Gastrocnemius medialis (tissue), 4 donors: ENCODE measurements around the gene FOSL2. TPM values are rescaled to one million over a fixed set of nuclear protein-coding genes. Genes with fewer than 3 reads are reported as not detected.

ENCODE experiments used
- ATAC-seq, 2 donors: fragments of 150-250 bp; one replicate each; pipeline ENCODE4 v1.9.1; 2016
- DNase-seq, 2 donors: peaks; one replicate each; pipeline ENCODE4 v3.0.0-alpha.2; 2019
- H3K27ac ChIP-seq, 4 donors: fragments of 200-600 bp; sonication (generic); 1 replicate in 1 of 4; 2 replicates in 3 of 4; pipeline ENCODE4 v1.5.1; 2016 to 2018; ENCODE audit warnings: mild to moderate bottlenecking in 2 of 4, moderate library complexity in 1 of 4
- H3K27me3 ChIP-seq, 3 donors: fragments of 200-600 bp; sonication (generic) in 2 of 3; 1 replicate in 1 of 3; 2 replicates in 2 of 3; pipeline versions ENCODE4 v1.5.1 to v1.6.0; 2016 to 2019; ENCODE audit warnings: mild to moderate bottlenecking in 1 of 3, moderate library complexity in 1 of 3
- H3K36me3 ChIP-seq, 2 donors: fragments of 200-600 bp; sonication (generic) in 1 of 2; one replicate each; pipeline ENCODE4 v1.5.1; 2017 to 2018
- H3K4me1 ChIP-seq, 2 donors: fragments of 200-600 bp; sonication (generic) in 1 of 2; one replicate each; pipeline ENCODE4 v1.5.1; 2016 to 2017; ENCODE audit warnings: mild to moderate bottlenecking in 2 of 2
- H3K4me3 ChIP-seq, 4 donors: fragments of 200-600 bp; sonication (generic) in 3 of 4; 1 replicate in 1 of 4; 2 replicates in 3 of 4; pipeline ENCODE4 v1.5.1; 2016 to 2019; ENCODE audit warnings: mild to moderate bottlenecking in 2 of 4
- H3K9me3 ChIP-seq, 3 donors: fragments of 200-600 bp; sonication (generic) in 2 of 3; 1 replicate in 1 of 3; 2 replicates in 2 of 3; pipeline ENCODE4 v1.5.1; 2016 to 2019
- POLR2A ChIP-seq, 2 donors: fragments of 450-650 bp; IDR thresholded peaks; one replicate each; pipeline ENCODE4 v1.6.1; 2017; ENCODE audit warnings: antibody characterized with exemption in 2 of 2, mild to moderate bottlenecking in 2 of 2, moderate library complexity in 2 of 2
- in situ Hi-C, 4 donors: fragments of 200-750 bp; cut with MboI; loops; one replicate each; pipeline versions ENCODE4 v1.15.0 to v1.8.0; 2017; ENCODE audit warnings: low sequenced_read_pairs in 4 of 4
- intact Hi-C: fragments of 100-400 bp; cut with DNase I; formaldehyde crosslinking; loops from one replicate; pipeline ENCODE4 v1.15.1; 2023; ENCODE audit warnings: low total_unique reads
- total RNA-seq, 4 donors: library from RNA; depleted of rRNA; stranded (reverse); fragments of >200 nt; gene quantifications; one replicate each; pipeline versions ENCODE4 v1.1.0 to v1.2.3, GENCODE V29; 2016
- TF ChIP-seq, protein P1 (sequence below), 5 experiments: fragments of 450-650 bp in 3 of 5; fragments of 200-600 bp in 2 of 5; sonication (generic) in 2 of 5; IDR thresholded peaks in 4 of 5; conservative IDR thresholded peaks in 1 of 5; 1 replicate in 4 of 5; 2 replicates in 1 of 5; pipeline ENCODE4 v1.5.1; 2016 to 2019; ENCODE audit warnings: antibody characterized with exemption in 5 of 5, mild to moderate bottlenecking in 3 of 5, moderate library complexity in 3 of 5

The FOSL2 gene
- total RNA-seq, 4 donors from 2014 or later, result 193 to 214 (median 210) TPM

GRCh38 chr2:28348921-28349320 is 43.7 kb upstream of the FOSL2 start:
- H3K36me3 ChIP-seq, result no peaks in the 10 kb centered on the region
- H3K27ac ChIP-seq, result no peak overlapping the region
- DNase-seq, result no peak
- no peak for ATAC-seq
- intact Hi-C loops (no loop called here), in situ Hi-C loops (no loop called here)
- TF ChIP-seq, protein P1, sequence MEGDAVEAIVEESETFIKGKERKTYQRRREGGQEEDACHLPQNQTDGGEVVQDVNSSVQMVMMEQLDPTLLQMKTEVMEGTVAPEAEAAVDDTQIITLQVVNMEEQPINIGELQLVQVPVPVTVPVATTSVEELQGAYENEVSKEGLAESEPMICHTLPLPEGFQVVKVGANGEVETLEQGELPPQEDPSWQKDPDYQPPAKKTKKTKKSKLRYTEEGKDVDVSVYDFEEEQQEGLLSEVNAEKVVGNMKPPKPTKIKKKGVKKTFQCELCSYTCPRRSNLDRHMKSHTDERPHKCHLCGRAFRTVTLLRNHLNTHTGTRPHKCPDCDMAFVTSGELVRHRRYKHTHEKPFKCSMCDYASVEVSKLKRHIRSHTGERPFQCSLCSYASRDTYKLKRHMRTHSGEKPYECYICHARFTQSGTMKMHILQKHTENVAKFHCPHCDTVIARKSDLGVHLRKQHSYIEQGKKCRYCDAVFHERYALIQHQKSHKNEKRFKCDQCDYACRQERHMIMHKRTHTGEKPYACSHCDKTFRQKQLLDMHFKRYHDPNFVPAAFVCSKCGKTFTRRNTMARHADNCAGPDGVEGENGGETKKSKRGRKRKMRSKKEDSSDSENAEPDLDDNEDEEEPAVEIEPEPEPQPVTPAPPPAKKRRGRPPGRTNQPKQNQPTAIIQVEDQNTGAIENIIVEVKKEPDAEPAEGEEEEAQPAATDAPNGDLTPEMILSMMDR (IDR thresholded peaks at IDR 0.05 in 4 of 5, conservative IDR thresholded peaks at IDR 0.05 in 1 of 5), result no peak
- TF ChIP-seq POLR2A (IDR thresholded peaks at IDR 0.05), result no peak
- no peaks in the 10 kb centered on the region for H3K9me3 ChIP-seq
- peaks cover 27 to 40% of the 10 kb centered on the region in 2 donors for H3K4me1 ChIP-seq
- H3K4me3 ChIP-seq, result no peak overlapping the region
- no peaks in the 10 kb centered on the region for H3K27me3 ChIP-seq

DNA sequence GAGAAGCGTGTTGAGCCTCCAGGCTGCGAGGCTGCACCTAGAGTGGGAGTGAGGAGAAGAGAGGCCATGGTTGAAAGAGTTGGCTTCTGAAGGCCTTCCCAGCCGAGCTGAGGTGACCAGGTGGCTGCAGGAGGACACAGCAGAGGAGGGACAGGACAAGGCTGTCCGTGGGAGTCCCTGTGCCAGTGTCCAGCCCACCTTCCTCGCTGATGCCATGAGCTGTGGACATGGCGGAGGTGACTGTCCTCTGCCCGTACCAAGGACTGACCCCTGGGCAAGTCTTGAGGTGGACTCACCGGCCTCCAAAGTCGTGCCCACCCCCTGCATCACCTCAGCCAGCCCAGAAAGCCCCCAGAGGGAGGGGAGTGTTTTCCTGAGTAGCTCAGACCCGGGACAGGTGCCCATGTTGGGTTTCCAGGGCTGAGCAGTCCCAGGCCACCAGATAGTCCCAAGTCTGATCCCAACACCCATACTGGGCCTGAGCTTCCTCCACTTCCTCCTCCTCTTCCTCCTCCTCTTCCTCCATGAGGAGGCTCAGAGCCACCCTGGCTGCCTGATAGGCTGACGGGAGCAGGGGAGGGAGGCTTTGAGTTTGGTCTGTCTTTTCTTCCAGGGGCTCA is 43.0 kb upstream of the FOSL2 start:
- Histone ChIP-seq H3K27me3 (no peaks in the 10 kb centered on the region), H3K4me3 (no peak overlapping the region), H3K4me1 (peaks cover 23 to 33% of the 10 kb centered on the region in 2 donors), H3K27ac (no peak overlapping the region), H3K36me3 (no peaks in the 10 kb centered on the region), H3K9me3 (no peaks in the 10 kb centered on the region)
- no peak for TF ChIP-seq POLR2A (IDR thresholded peaks at IDR 0.05)
- TF ChIP-seq, protein P1 (IDR thresholded peaks at IDR 0.05 in 4 of 5, conservative IDR thresholded peaks at IDR 0.05 in 1 of 5), result no peak
- no peak for ATAC-seq
- intact Hi-C loops (no loop called here), in situ Hi-C loops (no loop called here)
- no peak for DNase-seq

GRCh38 chr2:28350196-28350595 is 42.5 kb upstream of the FOSL2 start:
- in situ Hi-C loops (no loop called here), intact Hi-C loops (no loop called here)
- no peak for TF ChIP-seq POLR2A (IDR thresholded peaks at IDR 0.05)
- TF ChIP-seq, protein P1 (IDR thresholded peaks at IDR 0.05 in 4 of 5, conservative IDR thresholded peaks at IDR 0.05 in 1 of 5), result no peak
- DNase-seq (no peak), ATAC-seq (no peak)
- no peaks in the 10 kb centered on the region for H3K36me3 ChIP-seq
- H3K27ac ChIP-seq, result no peak overlapping the region
- H3K27me3 ChIP-seq, result no peaks in the 10 kb centered on the region
- no peak overlapping the region for H3K4me3 ChIP-seq
- H3K9me3 ChIP-seq, result no peaks in the 10 kb centered on the region
- H3K4me1 ChIP-seq, result peaks cover 24 to 31% of the 10 kb centered on the region in 2 donors

DNA sequence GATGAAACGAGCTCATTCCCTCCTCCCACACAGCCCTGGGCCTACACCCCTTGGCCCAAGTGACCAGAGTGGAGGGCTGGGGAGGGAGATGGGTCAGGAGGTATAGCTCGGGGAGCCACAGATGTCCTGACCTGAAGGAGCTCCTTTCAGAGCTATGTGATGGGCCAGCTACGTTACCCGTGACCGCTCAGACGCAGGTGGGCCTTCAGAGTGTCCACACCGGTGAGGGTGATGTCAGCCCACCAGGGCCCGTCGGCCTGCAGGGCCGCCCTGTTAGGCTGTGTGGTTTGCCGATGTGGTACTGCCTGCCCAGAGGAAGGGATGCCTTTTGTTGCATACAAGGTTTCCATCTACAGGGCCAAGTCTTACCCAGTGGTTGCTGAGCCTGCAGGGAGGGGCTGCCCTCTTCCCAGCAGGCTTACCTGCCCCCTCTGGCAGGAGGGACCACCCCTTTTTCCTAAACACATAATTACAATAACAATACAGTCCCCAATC is 41.8 kb upstream of the FOSL2 start:
- peaks cover 24 to 31% of the 10 kb centered on the region in 2 donors for H3K4me1 ChIP-seq
- ATAC-seq (no peak), DNase-seq (no peak)
- intact Hi-C loops, result no loop called here
- TF ChIP-seq, protein P1 (IDR thresholded peaks at IDR 0.05 in 4 of 5, conservative IDR thresholded peaks at IDR 0.05 in 1 of 5), result no peak
- no peak for TF ChIP-seq POLR2A (IDR thresholded peaks at IDR 0.05)
- H3K27ac ChIP-seq, result no peak overlapping the region
- H3K36me3 ChIP-seq, result no peaks in the 10 kb centered on the region
- in situ Hi-C loops, result no loop called here
- no peaks in the 10 kb centered on the region for H3K9me3 ChIP-seq
- no peak overlapping the region for H3K4me3 ChIP-seq
- no peaks in the 10 kb centered on the region for H3K27me3 ChIP-seq
